GM23338 (cell line): Measurements from ENCODE around the gene BEND2.

Experiments
- CTCF ChIP-seq, 2 experiments: fragments of 200-600 bp in 1 of 2; sonication (generic) in 1 of 2; conservative IDR thresholded peaks; 2 replicates each; pipeline versions ENCODE4 v1.5.1 to v1.6.1; 2016 to 2017; ENCODE audit warnings: antibody characterized with exemption in 2 of 2, low read depth in 2 of 2, mild to moderate bottlenecking in 2 of 2, moderate library complexity in 1 of 2
- EZH2 ChIP-seq: fragments of 200-600 bp; sonication (generic); IDR thresholded peaks from one replicate; pipeline ENCODE4 v1.8.0; 2017; ENCODE audit warnings: antibody characterized with exemption, mild to moderate bottlenecking, low read depth; ENCODE audit not compliant: unreplicated experiment
- POLR2AphosphoS5 ChIP-seq: IDR thresholded peaks from 2 replicates; pipeline ENCODE4 v1.6.1; 2016; ENCODE audit warnings: antibody characterized with exemption, low read depth

GRCh38 chrX:18146954-18147353 is 73.7 kb downstream of the BEND2 start:
- no peak for TF ChIP-seq CTCF (conservative IDR thresholded peaks at IDR 0.05; ENCODE audit: low read depth in 2 of 2)
- TF ChIP-seq EZH2: no peak
- TF ChIP-seq POLR2AphosphoS5: no peak
